ENCODE data around the gene SRD5A1.

SRD5A1 gene

DNA sequence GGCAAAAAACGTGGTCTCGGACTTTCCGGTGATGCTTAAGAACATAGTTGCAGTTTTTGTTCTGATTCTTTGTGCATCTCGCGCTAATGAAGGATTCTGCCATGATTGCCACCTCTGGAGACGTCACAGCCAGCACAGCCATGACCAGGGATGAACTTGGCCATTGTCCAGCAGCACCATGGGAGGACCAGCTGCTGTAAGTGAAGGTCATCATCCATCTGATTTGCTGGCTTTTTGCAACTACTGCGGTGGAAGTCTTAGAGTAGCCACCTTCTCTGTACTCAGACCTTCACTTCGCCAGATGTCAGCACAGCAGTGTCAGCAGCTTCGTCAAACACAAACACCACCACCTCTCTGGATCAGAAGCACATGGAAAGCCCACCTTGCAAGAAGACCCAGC, 46.1 kb upstream of the SRD5A1 start:
- no peak overlapping the region for H3K4me3 ChIP-seq (ENCODE audit: low read depth, low read length)
- TF ChIP-seq, protein P1, sequence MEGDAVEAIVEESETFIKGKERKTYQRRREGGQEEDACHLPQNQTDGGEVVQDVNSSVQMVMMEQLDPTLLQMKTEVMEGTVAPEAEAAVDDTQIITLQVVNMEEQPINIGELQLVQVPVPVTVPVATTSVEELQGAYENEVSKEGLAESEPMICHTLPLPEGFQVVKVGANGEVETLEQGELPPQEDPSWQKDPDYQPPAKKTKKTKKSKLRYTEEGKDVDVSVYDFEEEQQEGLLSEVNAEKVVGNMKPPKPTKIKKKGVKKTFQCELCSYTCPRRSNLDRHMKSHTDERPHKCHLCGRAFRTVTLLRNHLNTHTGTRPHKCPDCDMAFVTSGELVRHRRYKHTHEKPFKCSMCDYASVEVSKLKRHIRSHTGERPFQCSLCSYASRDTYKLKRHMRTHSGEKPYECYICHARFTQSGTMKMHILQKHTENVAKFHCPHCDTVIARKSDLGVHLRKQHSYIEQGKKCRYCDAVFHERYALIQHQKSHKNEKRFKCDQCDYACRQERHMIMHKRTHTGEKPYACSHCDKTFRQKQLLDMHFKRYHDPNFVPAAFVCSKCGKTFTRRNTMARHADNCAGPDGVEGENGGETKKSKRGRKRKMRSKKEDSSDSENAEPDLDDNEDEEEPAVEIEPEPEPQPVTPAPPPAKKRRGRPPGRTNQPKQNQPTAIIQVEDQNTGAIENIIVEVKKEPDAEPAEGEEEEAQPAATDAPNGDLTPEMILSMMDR (IDR thresholded peaks at IDR 0.05; ENCODE audit: borderline replicate concordance, insufficient read depth, low read depth, low read length): no peak

DNA sequence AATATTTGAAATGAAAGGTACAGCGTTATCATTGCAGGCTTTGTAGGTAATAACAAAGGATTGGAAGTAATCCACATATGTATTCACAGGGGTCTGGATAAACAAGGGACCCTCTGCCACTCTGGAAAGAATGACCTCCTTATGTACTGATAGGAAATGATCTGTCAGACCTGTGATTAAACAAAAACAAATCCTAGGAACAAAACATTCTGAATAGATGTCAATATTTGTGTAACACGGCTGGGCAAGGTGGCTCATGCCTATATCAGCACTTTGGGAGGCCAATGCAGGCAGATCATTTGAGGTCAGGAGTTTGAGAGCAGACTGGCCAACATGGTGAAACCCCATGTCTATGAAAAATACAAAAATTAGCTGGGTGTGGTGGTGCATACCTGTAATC, 42.7 kb upstream of the SRD5A1 start:
- TF ChIP-seq, protein P1 (IDR thresholded peaks at IDR 0.05; ENCODE audit: borderline replicate concordance, insufficient read depth, low read depth, low read length): no peak
- H3K4me3 ChIP-seq (ENCODE audit: low read depth, low read length): no peak overlapping the region

DNA sequence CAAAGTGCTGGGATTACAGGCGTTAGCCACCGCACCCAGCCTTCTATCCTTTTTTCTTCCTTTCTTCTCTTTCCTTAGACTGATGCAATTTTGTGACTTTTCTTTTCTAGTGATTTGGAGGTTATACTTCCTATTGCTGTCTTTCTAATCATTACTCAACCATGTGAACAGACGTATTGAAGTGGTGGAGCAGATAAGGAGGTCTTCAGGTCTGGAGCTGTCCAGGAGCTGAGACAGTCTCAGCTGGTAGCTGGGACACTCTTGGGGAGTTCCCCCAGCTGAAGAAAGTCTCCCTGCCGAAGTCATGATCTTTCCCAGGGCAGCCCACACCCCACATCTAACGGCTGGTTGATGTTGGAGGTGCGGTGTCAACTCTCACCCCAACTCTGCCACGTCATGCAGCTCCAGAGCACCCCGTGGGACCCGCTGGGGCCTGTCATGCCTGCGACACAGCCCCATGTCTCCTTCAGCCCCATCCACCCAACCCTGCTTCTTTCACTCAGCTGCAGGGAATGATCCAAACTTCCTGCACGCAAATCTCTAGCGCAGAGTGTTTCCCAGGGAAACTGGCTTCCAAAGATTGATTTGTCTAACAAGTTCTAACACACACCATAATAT, 41.5 kb upstream of the SRD5A1 start:
- H3K4me3 ChIP-seq (ENCODE audit: low read depth, low read length): no peak overlapping the region

DNA sequence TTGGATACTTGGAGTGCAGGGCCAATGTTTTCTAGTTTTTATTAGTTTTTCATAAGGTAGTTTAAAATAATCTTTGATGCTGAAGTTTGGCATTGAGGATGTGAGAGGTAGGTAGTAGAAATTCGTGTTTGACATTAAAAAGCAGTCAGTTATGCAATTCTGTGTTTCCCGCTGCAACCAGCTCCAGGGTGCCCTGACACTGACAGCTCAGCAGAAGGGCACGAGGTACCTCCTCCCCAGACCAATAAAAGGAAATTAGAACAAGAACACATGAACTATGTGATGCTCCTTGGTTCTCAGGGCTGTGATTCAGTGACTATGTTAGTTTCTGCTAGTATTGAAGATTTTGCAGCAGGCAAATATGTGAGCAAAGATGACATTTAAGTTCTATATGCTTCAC, 40.6 kb upstream of the SRD5A1 start:
- TF ChIP-seq, protein P1 (IDR thresholded peaks at IDR 0.05; ENCODE audit: borderline replicate concordance, insufficient read depth, low read depth, low read length): no peak
- H3K4me3 ChIP-seq (ENCODE audit: low read depth, low read length): no peak overlapping the region

More for the DNA sequence above, 41.5 kb upstream of the SRD5A1 start:
- TF ChIP-seq, protein P1 (IDR thresholded peaks at IDR 0.05; ENCODE audit: borderline replicate concordance, insufficient read depth, low read depth, low read length): no peak

DNA sequence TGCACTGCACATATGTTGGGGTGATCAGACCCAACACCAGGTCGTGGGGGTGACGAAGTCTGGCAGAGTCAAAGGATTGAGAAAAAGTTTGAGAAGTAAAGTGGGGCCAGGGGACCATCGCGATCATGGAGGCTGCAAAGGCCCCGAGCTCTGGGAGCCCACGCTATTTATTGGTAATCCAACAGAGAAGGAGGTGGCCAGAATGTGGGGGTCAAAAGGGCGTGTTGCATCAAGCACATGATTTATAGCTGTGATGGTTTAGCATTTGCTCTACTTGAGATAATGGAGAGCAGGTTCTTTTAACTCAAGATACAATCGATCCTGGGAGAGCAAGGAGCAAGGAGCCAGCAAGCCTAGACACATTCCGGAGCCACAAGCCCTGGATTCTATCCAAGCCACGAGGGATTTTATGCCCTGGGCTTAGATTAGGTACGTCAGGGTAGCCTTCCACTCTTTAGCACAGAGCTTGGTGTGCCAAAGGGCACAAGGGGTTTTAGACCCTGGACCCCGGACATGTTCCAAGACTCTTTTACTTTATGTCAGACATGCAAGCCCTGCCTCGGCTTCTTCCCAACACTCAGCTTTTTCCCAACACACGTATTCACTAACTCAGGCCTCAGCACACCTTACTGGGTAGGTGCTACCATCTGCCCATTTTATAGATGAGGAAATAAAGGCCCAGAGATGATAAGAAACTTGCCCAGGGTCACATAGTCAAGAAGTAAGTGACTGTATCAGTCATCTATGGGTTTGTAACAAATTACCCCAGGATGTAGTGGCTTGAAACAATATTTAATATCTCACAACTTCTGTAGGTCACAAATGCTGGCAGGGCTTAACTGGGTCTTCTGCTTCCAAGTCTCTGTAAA, 39.9 kb upstream of the SRD5A1 start:
- TF ChIP-seq, protein P1 (IDR thresholded peaks at IDR 0.05; ENCODE audit: borderline replicate concordance, insufficient read depth, low read depth, low read length): no peak
- no peak overlapping the region for H3K4me3 ChIP-seq (ENCODE audit: low read depth, low read length)

DNA sequence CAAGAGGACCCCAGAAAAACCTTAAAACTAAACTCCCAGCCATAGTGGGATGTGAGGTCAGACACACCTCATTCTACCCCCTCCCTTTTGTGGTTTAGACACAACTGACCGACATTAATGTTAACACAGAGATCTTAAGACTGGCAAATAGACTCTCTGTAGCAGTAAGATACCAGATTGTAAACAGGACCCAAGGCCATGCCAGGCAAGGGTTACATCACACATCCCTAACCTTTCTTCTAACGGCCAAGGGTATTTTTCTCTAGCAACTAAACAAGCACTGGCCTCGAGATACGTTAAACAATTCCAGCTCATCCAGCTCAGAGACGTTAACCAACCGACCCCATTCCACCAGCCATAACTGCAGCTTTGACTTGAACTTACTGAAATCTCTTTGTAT, 39.2 kb upstream of the SRD5A1 start:
- TF ChIP-seq, protein P1 (IDR thresholded peaks at IDR 0.05; ENCODE audit: borderline replicate concordance, insufficient read depth, low read depth, low read length): no peak
- H3K4me3 ChIP-seq (ENCODE audit: low read depth, low read length): no peak overlapping the region

DNA sequence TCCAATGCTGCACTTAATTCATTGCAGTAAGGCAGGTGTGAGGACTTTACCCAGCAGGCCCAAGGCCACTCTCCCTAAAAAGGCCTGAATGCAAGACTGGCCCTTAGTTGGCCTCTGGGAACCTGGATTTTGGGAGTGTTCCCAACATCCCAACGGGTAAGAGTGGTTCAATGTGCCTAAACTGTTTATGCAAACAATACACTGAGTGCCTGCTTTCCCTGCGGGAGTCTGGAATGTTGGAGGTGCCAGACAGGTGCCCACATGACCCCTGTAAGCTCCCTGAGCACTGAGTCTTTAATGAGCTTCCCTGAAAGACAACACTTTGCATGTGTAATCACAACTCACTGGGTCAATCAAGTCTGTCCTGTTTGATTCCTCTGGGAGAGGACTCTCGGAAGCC, 37.8 kb upstream of the SRD5A1 start:
- TF ChIP-seq, protein P1 (IDR thresholded peaks at IDR 0.05; ENCODE audit: borderline replicate concordance, insufficient read depth, low read depth, low read length): no peak
- H3K4me3 ChIP-seq (ENCODE audit: low read depth, low read length): no peak overlapping the region
